C4-2B (cell line): ENCODE data around the gene ACVR2A.

ENCODE experiments used
- H3K27ac ChIP-seq: fragments of 450-650 bp; 2 replicates; pipeline ENCODE4 v1.5.1; 2017
- ZFX ChIP-seq: fragments of 450-650 bp; IDR thresholded peaks from 2 replicates; pipeline ENCODE4 v1.6.1; 2017
- TF ChIP-seq, protein P1 (sequence below): fragments of 450-650 bp; conservative IDR thresholded peaks from 2 replicates; pipeline ENCODE4 v1.5.1; 2017; ENCODE audit warnings: mild to moderate bottlenecking

The ACVR2A gene

GRCh38 chr2:147844697-147845410 lies at the start of gene ACVR2A:
ACVR2A (plus strand) TSS chr2:147845029; CDS start chr2:147845153, 124 bp downstream.
- peak within 1 kb of the TSS; percentile 89 for H3K27ac ChIP-seq

GRCh38 chr2:147800316-147800715 lies 44.5 kb upstream of the ACVR2A start:
- H3K27ac ChIP-seq = no peak overlapping the region
- TF ChIP-seq ZFX = no peak
- TF ChIP-seq, protein P1, sequence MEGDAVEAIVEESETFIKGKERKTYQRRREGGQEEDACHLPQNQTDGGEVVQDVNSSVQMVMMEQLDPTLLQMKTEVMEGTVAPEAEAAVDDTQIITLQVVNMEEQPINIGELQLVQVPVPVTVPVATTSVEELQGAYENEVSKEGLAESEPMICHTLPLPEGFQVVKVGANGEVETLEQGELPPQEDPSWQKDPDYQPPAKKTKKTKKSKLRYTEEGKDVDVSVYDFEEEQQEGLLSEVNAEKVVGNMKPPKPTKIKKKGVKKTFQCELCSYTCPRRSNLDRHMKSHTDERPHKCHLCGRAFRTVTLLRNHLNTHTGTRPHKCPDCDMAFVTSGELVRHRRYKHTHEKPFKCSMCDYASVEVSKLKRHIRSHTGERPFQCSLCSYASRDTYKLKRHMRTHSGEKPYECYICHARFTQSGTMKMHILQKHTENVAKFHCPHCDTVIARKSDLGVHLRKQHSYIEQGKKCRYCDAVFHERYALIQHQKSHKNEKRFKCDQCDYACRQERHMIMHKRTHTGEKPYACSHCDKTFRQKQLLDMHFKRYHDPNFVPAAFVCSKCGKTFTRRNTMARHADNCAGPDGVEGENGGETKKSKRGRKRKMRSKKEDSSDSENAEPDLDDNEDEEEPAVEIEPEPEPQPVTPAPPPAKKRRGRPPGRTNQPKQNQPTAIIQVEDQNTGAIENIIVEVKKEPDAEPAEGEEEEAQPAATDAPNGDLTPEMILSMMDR = no peak

More at GRCh38 chr2:147844697-147845410, at the start of gene ACVR2A:
- TF ChIP-seq, protein P1 = no peak
- no peak for TF ChIP-seq ZFX

- no peak overlapping the region for H3K27ac ChIP-seq
- TF ChIP-seq, protein P1 = no peak
- no peak for TF ChIP-seq ZFX
These were observed 38.0 kb upstream of the ACVR2A start for GRCh38 chr2:147806846-147807245.

DNA sequence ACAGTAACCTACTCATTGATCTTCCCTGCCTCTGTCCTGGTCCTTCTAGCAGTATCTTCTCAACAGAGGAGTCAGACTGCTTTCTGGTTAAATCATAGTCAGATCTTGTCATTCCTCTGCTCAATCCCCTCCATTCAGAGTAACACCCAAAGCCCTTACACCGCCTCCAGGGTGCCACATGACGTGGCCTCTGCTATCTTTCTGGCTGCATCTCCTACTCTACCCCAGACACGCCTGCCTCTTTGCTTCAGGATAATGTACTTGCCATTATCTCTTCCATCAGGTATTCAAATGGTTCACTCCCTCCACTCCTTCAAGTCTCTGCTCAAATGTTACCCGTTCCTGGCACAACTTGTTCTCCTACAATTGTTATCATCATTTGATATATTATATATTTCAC lies 36.3 kb upstream of the ACVR2A start:
- H3K27ac ChIP-seq = no peak overlapping the region
- TF ChIP-seq ZFX = no peak
- TF ChIP-seq, protein P1 = no peak

DNA sequence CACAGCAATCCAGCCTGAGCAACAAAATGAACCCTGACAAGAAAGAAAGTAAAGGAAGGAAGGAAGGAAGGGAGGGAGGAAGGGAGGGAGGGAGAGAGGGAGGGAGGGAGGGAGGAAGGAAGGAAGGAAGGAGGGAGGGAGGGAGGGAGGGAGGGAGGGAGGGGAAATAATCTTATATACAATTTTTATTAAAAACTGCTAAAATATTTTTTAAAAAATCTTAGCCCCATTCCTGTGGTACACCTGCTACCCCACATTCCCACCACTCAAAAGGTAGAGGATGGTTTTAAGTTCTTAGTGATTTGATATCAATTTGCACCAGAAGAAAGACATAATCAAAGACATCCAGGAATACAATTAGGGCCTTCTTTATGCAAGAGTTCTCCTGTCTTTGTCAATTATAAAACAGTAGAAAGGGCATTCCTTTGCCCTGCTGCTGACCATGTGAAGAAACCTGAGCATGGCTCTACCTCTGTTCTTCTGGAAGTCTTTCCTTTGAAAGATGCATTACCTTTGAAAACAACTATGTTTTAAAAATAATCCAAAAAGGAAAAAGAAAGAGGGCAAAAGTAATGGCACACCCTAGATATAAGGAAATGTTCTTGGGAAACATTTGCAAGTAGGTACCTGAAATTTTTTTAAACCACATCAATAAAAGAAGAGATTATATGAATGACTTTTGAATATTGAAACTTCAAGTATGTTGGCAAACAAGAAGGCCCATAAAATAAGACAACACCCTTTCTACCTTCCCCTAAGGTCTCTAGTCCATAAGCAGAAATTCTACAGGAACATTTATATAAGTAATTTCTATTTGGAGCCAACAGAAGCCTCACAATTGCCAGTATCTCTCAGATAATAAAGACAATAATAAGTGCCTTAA lies 33.7 kb upstream of the ACVR2A start:
- no peak overlapping the region for H3K27ac ChIP-seq
- no peak for TF ChIP-seq ZFX
- TF ChIP-seq, protein P1 = no peak

GRCh38 chr2:147818741-147819140 lies 26.1 kb upstream of the ACVR2A start:
- no peak overlapping the region for H3K27ac ChIP-seq
- TF ChIP-seq, protein P1 = no peak
- TF ChIP-seq ZFX = no peak

- TF ChIP-seq, protein P1 = no peak
- no peak for TF ChIP-seq ZFX
- H3K27ac ChIP-seq = no peak overlapping the region
These were observed 20.2 kb upstream of the ACVR2A start for GRCh38 chr2:147824620-147825019.
